Measurements from ENCODE around the gene SERPINE3. TPM values are rescaled to one million over a fixed set of nuclear protein-coding genes. Genes with fewer than 3 reads are reported as not detected.

SERPINE3 gene
- total and polyA plus RNA-seq, 4 donors: 0.63 TPM; not detected in 3

DNA sequence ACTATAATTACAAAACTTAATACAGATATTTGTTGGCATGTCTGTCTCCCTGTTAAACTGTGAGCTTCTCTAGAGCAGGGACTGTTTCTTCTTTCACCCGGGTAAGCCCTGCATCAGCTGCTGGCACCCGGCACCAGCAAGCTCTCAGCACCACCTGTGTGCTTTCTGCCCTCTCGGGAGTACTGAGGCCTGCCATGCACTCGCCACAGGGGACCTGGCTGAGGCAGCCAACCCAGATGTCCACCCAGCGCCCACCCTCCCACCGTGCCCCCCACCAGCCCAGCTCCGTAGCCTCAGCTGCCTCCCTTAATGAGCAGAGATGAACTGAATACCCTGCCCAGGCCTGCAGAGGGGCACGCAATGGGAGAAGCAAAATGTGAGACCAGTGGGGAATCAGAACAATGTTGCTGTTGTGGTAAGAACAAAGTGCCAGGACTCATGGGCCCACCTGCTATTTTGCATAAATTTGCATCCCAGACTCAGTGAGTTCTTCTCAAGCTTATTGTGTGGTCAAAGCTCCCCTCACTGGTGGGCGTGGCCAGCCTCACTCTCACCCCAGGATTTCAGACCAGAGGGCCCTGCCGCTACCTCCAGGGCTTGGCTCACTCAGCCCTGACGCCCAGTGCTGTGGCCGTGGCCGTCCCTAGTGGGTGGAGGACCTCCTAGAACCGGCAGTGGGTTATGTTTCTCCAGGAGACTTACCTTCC lies 14.6 kb upstream of the SERPINE3 start:
- H3K9me3 ChIP-seq (ENCODE audit: control insufficient read depth in 4 of 4, low read length in 3 of 4): no peaks in the 10 kb centered on the region
- TF ChIP-seq, protein P1, sequence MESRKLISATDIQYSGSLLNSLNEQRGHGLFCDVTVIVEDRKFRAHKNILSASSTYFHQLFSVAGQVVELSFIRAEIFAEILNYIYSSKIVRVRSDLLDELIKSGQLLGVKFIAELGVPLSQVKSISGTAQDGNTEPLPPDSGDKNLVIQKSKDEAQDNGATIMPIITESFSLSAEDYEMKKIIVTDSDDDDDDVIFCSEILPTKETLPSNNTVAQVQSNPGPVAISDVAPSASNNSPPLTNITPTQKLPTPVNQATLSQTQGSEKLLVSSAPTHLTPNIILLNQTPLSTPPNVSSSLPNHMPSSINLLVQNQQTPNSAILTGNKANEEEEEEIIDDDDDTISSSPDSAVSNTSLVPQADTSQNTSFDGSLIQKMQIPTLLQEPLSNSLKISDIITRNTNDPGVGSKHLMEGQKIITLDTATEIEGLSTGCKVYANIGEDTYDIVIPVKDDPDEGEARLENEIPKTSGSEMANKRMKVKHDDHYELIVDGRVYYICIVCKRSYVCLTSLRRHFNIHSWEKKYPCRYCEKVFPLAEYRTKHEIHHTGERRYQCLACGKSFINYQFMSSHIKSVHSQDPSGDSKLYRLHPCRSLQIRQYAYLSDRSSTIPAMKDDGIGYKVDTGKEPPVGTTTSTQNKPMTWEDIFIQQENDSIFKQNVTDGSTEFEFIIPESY (IDR thresholded peaks at IDR 0.05): no peak
- no peak for TF ChIP-seq SP1 (IDR thresholded peaks at IDR 0.05)
- TF ChIP-seq FOXA1 (IDR thresholded peaks at IDR 0.05): no peak
- TF ChIP-seq, protein P2, sequence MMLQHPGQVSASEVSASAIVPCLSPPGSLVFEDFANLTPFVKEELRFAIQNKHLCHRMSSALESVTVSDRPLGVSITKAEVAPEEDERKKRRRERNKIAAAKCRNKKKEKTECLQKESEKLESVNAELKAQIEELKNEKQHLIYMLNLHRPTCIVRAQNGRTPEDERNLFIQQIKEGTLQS (IDR thresholded peaks at IDR 0.05): no peak
- TF ChIP-seq EGR1 (IDR thresholded peaks at IDR 0.05; ENCODE audit: low read depth in 2 of 2): no peak
- no peak for TF ChIP-seq RXRA (IDR thresholded peaks at IDR 0.05)
- TF ChIP-seq, protein P3, sequence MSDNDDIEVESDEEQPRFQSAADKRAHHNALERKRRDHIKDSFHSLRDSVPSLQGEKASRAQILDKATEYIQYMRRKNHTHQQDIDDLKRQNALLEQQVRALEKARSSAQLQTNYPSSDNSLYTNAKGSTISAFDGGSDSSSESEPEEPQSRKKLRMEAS (IDR thresholded peaks at IDR 0.05): no peak
- TF ChIP-seq NR2F2 (IDR thresholded peaks at IDR 0.05): no peak
- TF ChIP-seq HNF4G (IDR thresholded peaks at IDR 0.05): no peak
- TF ChIP-seq, protein P4, sequence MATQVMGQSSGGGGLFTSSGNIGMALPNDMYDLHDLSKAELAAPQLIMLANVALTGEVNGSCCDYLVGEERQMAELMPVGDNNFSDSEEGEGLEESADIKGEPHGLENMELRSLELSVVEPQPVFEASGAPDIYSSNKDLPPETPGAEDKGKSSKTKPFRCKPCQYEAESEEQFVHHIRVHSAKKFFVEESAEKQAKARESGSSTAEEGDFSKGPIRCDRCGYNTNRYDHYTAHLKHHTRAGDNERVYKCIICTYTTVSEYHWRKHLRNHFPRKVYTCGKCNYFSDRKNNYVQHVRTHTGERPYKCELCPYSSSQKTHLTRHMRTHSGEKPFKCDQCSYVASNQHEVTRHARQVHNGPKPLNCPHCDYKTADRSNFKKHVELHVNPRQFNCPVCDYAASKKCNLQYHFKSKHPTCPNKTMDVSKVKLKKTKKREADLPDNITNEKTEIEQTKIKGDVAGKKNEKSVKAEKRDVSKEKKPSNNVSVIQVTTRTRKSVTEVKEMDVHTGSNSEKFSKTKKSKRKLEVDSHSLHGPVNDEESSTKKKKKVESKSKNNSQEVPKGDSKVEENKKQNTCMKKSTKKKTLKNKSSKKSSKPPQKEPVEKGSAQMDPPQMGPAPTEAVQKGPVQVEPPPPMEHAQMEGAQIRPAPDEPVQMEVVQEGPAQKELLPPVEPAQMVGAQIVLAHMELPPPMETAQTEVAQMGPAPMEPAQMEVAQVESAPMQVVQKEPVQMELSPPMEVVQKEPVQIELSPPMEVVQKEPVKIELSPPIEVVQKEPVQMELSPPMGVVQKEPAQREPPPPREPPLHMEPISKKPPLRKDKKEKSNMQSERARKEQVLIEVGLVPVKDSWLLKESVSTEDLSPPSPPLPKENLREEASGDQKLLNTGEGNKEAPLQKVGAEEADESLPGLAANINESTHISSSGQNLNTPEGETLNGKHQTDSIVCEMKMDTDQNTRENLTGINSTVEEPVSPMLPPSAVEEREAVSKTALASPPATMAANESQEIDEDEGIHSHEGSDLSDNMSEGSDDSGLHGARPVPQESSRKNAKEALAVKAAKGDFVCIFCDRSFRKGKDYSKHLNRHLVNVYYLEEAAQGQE (IDR thresholded peaks at IDR 0.05): no peak
- no peak for TF ChIP-seq GABPA (IDR thresholded peaks at IDR 0.05 in 1 of 2, conservative IDR thresholded peaks at IDR 0.05 in 1 of 2)
- TF ChIP-seq YY1 (IDR thresholded peaks at IDR 0.05): no peak
- TF ChIP-seq, protein P5, sequence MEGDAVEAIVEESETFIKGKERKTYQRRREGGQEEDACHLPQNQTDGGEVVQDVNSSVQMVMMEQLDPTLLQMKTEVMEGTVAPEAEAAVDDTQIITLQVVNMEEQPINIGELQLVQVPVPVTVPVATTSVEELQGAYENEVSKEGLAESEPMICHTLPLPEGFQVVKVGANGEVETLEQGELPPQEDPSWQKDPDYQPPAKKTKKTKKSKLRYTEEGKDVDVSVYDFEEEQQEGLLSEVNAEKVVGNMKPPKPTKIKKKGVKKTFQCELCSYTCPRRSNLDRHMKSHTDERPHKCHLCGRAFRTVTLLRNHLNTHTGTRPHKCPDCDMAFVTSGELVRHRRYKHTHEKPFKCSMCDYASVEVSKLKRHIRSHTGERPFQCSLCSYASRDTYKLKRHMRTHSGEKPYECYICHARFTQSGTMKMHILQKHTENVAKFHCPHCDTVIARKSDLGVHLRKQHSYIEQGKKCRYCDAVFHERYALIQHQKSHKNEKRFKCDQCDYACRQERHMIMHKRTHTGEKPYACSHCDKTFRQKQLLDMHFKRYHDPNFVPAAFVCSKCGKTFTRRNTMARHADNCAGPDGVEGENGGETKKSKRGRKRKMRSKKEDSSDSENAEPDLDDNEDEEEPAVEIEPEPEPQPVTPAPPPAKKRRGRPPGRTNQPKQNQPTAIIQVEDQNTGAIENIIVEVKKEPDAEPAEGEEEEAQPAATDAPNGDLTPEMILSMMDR (IDR thresholded peaks at IDR 0.05; ENCODE audit: low read depth, low read length, missing input control): no peak
- TF ChIP-seq JUND (IDR thresholded peaks at IDR 0.05): no peak
- TF ChIP-seq HNF4A (conservative IDR thresholded peaks at IDR 0.05): no peak
- no peak for TF ChIP-seq FOXA2 (IDR thresholded peaks at IDR 0.05)
- TF ChIP-seq TAF1 (conservative IDR thresholded peaks at IDR 0.05): no peak
- H3K9ac ChIP-seq (ENCODE audit: low read depth in 1 of 2, low read length in 2 of 2): no peak overlapping the region
- no peak overlapping the region for H3K4me3 ChIP-seq (ENCODE audit: low read depth in 1 of 3, low read length in 3 of 3)
- 85% methylated on average over 14 of the region's 14 CpGs for WGBS
- H3K36me3 ChIP-seq (ENCODE audit: control insufficient read depth in 4 of 4, insufficient read depth in 3 of 4, low read depth in 1 of 4, low read length in 3 of 4): no peaks in the 10 kb centered on the region
- no peaks in the 10 kb centered on the region for H3K4me1 ChIP-seq (ENCODE audit: control insufficient read depth in 4 of 4, insufficient read depth in 4 of 4, low read length in 3 of 4)
- H3K27me3 ChIP-seq (ENCODE audit: control insufficient read depth in 4 of 4, insufficient read depth in 4 of 4, low read length in 3 of 4): no peaks in the 10 kb centered on the region
- H3K27ac ChIP-seq (ENCODE audit: low read depth in 1 of 2, low read length in 2 of 2): no peak overlapping the region
- DNase-seq (ENCODE audit: low spot score): no peak
